ENCODE results near the gene PTK7. TPM values are rescaled to one million over a fixed set of nuclear protein-coding genes. Genes with fewer than 3 reads are reported as not detected.

The PTK7 gene
- polyA plus RNA-seq, 1 experiment = 146 TPM

- POLR2A ChIA-PET = interaction anchor here (1.0 to 2.6 kb wide), 6 partner anchors 10 to 129 kb away, joined by 3 to 25 read pairs (median 4); partner anchors contain the start of genes CUL9, KLHDC3 and MEA1
- H3K4me3 ChIP-seq (ENCODE audit: low read depth, low read length) = peak overlapping the region; percentile 89
- H3K27ac ChIP-seq (ENCODE audit: low read depth, low read length) = peak overlapping the region; percentile 93
- CTCF ChIA-PET = interaction anchor here (0.6 kb wide), 1 partner anchor 95 kb away, joined by 5 read pairs; no protein-coding TSS in a partner anchor
- no peaks in the 10 kb centered on the region for H3K27me3 ChIP-seq (ENCODE audit: control insufficient read depth, insufficient read depth, low read length)
- H3K9me3 ChIP-seq (ENCODE audit: control insufficient read depth, insufficient read depth, low read length) = peaks cover 4% of the 10 kb centered on the region; the same call in 1 of the 2 replicates
- TF ChIP-seq, protein P1, sequence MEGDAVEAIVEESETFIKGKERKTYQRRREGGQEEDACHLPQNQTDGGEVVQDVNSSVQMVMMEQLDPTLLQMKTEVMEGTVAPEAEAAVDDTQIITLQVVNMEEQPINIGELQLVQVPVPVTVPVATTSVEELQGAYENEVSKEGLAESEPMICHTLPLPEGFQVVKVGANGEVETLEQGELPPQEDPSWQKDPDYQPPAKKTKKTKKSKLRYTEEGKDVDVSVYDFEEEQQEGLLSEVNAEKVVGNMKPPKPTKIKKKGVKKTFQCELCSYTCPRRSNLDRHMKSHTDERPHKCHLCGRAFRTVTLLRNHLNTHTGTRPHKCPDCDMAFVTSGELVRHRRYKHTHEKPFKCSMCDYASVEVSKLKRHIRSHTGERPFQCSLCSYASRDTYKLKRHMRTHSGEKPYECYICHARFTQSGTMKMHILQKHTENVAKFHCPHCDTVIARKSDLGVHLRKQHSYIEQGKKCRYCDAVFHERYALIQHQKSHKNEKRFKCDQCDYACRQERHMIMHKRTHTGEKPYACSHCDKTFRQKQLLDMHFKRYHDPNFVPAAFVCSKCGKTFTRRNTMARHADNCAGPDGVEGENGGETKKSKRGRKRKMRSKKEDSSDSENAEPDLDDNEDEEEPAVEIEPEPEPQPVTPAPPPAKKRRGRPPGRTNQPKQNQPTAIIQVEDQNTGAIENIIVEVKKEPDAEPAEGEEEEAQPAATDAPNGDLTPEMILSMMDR (IDR thresholded peaks at IDR 0.05; ENCODE audit: low read depth, low read length) = no peak
- DNase-seq (ENCODE audit: low read depth, low spot score) = no peak
These were observed 23.1 kb upstream of the PTK7 start for GRCh38 chr6:43052842-43053544.

GRCh38 chr6:43053545-43054205 lies 22.4 kb upstream of the PTK7 start, which contains the start of gene CUL7:
Gene CUL7, minus strand, starts transcription at chr6:43053851. Its CDS starts 1,063 bp downstream, at chr6:43052788.
- Histone ChIP-seq H3K9me3 (ENCODE audit: control insufficient read depth, insufficient read depth, low read length) (peaks cover 4% of the 10 kb centered on the region; the same call in 1 of the 2 replicates), H3K27me3 (ENCODE audit: control insufficient read depth, insufficient read depth, low read length) (no peaks in the 10 kb centered on the region), H3K27ac (ENCODE audit: low read depth, low read length) (peak within 1 kb of the TSS; percentile 93), H3K4me3 (ENCODE audit: low read depth, low read length) (peak within 1 kb of the TSS; percentile 89)
- TF ChIP-seq, protein P1 (IDR thresholded peaks at IDR 0.05; ENCODE audit: low read depth, low read length) = no peak
- ChIA-PET POLR2A (interaction anchor here (0.6 to 2.6 kb wide), 19 partner anchors 10 to 629 kb away, joined by 3 to 25 read pairs (median 4); partner anchors contain the start of genes CNPY3, CUL9, KLHDC3 and MEA1), CTCF (interaction anchor here (0.6 to 2.3 kb wide), 3 partner anchors 90 to 96 kb away, joined by 5 to 6 read pairs (median 6); no protein-coding TSS in a partner anchor)
- peak; percentile 85 for DNase-seq (ENCODE audit: low read depth, low spot score)

GRCh38 chr6:43054206-43054943 lies 21.7 kb upstream of the PTK7 start:
- ChIA-PET POLR2A (interaction anchor here (0.6 to 2.6 kb wide), 19 partner anchors 9 to 630 kb away, joined by 3 to 25 read pairs (median 4); partner anchors contain the start of genes CNPY3, CUL9, KLHDC3 and MEA1), CTCF (interaction anchor here (0.6 to 2.3 kb wide), 2 partner anchors 89 to 91 kb away, joined by 6 read pairs; no protein-coding TSS in a partner anchor)

GRCh38 chr6:43055966-43056365 lies 20.1 kb upstream of the PTK7 start:
- Histone ChIP-seq H3K27ac (ENCODE audit: low read depth, low read length) (no peak overlapping the region), H3K9me3 (ENCODE audit: control insufficient read depth, insufficient read depth, low read length) (peaks cover 4% of the 10 kb centered on the region; the same call in 1 of the 2 replicates), H3K27me3 (ENCODE audit: control insufficient read depth, insufficient read depth, low read length) (no peaks in the 10 kb centered on the region), H3K4me3 (ENCODE audit: low read depth, low read length) (no peak overlapping the region)
- CTCF ChIA-PET = no interaction called here
- POLR2A ChIA-PET = interaction anchor here (0.6 to 1.4 kb wide), 2 partner anchors 88 to 313 kb away, joined by 3 read pairs; partner anchors contain the start of gene ZNF318
- DNase-seq (ENCODE audit: low read depth, low spot score) = no peak
- TF ChIP-seq, protein P1 (IDR thresholded peaks at IDR 0.05; ENCODE audit: low read depth, low read length) = no peak

More at GRCh38 chr6:43054206-43054943, 21.7 kb upstream of the PTK7 start:
- TF ChIP-seq, protein P1 (IDR thresholded peaks at IDR 0.05; ENCODE audit: low read depth, low read length) = no peak
- Histone ChIP-seq H3K27ac (ENCODE audit: low read depth, low read length) (peak overlapping the region; percentile 42), H3K27me3 (ENCODE audit: control insufficient read depth, insufficient read depth, low read length) (no peaks in the 10 kb centered on the region), H3K4me3 (ENCODE audit: low read depth, low read length) (peak overlapping the region; percentile 89), H3K9me3 (ENCODE audit: control insufficient read depth, insufficient read depth, low read length) (peaks cover 4% of the 10 kb centered on the region; the same call in 1 of the 2 replicates)
- no peak for DNase-seq (ENCODE audit: low read depth, low spot score)
